ENCODE measurements around the gene RSAD1.
"Not testable (repeated sequence)": the region's sequence is repeated elsewhere in the genome, so short reads cannot be mapped to it uniquely, and the experiment has no call there.

RSAD1 gene

DNA sequence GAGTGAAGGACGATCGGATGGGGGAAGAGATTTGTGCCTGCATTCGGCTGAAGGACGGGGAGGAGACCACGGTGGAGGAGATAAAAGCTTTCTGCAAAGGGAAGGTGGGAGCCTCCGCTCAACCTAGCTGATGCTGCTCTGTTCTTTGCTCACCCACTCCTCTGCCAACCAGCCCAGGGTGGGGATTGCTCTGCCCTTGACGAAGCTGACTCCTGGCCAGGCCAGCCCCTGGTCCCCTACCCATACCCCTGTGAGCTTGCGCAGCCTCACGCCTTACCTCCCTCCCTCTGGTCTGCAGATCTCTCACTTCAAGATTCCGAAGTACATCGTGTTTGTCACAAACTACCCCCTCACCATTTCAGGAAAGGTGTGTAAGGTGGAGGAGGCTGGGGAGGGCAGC is 4.8 kb upstream of the RSAD1 start:
- no peak for DNase-seq

DNA sequence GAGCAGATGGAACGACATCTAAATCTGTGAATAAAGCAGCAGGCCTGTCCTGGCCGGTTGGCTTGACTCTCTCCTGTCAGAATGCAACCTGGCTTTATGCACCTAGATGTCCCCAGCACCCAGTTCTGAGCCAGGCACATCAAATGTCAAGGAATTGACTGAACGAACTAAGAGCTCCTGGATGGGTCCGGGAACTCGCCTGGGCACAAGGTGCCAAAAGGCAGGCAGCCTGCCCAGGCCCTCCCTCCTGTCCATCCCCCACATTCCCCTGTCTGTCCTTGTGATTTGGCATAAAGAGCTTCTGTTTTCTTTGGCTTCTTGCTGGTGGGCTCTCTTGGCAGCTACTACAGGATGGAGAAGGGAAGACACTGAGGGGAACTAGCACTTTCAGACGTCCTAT is 4.1 kb upstream of the RSAD1 start:
- DNase-seq: no peak

DNA sequence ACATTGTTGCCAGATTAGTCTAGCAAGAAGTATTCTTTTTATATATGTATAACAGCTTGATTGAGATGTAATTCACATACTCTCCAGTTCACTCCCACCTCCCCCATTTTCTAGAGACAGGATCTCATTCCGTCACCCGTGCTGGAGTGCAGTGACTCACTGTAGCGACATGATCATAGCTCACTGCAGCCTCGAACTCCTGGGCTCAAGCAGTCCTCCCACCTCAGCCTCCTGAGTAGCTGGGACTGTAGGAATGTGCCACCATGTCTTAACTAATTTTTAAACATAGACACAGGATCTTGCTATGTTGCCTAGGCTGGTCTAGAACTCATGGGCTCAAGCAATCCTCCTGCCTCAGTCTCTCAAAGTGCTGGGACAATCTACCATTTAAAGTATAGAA is 3.3 kb upstream of the RSAD1 start:
- no peak for DNase-seq

DNA sequence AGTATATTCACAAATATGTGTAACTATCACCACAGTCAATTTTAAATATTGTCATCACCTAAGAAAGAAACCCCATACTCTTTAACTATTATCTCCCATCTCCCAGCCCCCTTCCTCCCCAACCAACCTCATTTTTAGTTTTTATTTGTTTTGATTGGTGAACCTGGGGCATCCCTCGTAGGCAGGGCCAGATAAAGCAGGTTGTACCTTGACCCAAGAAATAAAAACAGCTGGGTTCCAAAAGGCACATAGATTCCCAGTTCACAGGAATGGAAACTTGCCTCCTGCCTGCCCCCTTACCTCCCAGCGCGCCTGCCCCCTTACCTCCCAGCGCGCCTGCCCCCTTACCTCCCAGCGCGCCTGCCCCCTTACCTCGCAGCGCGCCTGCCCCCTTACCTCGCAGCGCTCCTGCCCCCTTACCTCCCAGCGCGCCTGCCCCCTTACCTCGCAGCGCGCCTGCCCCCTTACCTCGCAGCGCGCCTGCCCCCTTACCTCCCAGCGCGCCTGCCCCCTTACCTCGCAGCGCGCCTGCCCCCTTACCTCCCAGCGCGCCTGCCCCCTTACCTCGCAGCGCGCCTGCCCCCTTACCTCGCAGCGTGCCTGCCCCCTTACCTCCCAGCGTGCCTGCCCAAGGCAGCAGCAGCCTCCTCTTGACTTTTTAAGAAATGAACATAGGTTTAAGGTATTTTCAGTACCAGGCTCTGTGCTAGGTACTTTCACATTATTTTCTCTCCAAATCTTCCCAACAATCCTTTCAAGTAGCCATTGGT is 2.7 kb upstream of the RSAD1 start:
- not testable (repeated sequence) for DNase-seq

DNA sequence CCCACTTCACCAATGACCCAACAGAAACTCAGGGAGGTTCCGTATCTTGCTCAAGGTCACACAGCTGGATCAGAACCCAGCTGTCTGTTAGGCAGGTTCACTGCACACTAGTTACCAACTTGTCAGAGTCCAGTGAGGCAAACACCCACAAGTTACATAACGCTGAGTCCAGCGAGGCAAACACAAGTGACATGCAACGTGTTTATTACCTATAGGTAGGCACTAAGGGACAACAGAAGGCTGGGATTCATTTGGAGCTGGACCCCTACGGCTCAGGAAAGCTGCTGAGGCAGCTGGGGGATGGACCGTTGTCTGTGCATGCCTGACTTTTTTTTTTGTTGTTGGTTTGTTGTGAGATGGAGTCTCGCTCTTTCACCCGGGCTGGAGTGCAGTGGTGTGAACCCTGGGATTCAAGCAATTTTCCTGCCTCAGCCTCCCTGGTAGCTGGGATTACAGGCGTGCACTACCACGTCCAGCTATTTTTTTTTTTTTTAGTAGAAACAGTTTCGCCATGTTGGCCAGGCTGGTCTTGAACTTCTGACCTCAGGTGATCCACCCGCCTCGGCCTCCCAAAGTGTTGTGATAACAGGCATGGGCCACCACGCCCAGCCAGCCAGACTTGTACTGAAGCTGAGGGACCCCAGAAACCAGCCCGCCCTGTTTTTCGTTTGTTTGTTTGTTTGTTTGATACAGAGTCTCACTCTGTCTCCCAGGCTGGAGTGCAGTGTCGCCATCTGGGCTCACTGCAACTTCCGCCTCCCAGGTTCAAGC is 1.9 kb upstream of the RSAD1 start:
- no peak for DNase-seq

DNA sequence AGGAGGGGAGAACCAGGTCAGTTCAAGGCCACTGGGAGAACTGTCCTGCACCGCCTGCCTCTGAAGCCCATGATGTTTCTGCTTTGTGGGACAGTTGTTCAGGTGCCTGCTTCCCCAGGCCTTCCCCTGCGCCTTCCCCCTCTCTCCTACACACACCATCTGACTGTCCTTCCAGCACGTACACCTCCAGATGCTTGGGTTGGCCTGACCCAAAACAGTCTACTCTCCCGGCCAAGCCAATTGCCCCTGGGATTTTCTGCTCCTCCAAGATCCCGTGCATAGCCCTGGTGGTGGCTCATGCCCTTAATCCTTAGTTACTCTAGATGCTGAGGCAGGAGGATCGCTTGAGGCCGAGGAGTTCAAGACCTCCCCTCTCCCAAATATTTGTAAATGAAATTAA is 684 bp upstream of the RSAD1 start:
- no peak for DNase-seq

DNA sequence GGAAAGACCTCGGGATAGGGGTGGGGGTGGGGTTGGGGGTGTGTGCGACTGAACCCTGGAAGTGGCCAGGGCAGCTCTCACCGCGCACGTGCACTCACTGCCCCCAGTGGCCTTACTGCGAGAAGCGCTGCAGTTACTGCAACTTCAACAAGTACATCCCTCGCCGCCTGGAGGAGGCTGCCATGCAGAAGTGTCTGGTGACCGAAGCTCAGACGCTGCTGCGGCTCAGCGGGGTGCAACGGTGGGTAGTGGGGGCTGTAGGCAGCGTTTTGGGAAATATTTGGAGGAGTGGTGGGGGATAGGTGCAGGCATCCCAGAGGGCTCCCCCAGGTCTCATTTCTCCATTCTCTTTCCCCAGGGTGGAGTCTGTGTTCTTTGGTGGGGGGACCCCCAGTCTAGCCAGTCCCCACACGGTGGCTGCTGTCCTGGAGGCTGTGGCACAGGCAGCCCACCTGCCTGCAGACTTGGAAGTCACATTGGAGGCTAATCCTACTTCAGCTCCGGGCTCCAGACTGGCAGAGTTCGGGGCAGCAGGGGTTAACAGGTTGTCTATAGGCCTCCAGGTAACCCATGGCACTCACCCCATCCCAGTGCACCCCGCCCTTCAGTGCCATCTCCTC is 972 bp downstream of the RSAD1 start:
- peak; percentile 74 for DNase-seq

DNA sequence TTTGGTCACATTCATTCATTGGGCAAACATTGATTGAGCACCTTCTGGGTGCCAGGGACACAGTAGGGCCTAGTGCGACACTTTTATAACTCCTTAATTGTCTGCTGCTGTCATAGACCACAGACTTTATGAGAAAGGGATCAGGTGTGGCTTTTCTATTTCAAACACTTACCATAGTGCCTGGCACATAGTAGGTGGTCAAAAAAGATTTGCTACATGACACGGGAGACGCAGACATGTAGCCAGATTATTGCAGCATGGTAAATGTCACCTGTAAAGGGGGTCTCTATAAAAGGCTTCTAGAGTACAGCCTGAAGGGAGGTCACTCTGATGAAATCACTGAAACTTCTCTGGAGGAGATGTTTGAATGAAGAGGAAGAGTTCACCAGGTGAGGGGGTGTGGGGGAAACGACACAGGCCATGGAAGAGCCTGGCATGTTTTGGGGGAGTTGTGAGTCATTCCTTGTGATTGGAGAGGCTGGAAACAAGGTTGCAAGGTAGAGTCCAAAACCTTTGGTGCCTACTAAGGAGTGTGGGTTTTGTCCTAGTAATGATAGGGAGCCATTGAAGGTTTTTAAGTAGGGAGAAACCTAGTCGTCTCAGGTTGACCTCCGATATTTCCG is 1.6 kb downstream of the RSAD1 start:
- DNase-seq: no peak

DNA sequence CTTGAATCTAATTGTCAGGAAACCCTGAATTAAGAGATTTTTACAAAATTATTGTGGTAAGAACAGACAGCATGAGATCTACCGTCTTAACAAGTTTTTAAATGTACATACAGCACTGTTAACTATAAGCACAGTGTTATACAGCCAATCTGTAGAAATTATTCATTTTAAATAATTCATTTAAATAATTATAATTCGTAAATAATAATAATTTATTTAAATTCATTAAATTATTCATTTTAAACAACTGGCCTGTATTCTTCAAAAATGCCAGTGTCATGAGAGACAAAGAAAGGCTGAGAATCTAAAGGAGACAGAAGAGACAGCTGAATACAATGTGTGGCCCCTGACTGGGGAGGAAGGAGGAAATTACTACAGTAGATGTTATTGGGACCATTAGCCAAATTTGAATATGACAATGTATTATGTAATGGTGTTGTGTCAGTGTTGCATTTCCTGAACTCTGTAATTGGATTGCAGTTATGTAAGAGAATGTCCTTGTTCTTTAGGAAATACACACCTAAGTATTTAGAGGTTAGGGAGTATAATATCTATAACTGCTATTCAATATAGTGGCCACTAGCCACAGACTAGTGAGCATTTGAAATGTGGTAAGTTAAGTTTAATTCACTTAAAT is 2.3 kb downstream of the RSAD1 start:
- DNase-seq: no peak

DNA sequence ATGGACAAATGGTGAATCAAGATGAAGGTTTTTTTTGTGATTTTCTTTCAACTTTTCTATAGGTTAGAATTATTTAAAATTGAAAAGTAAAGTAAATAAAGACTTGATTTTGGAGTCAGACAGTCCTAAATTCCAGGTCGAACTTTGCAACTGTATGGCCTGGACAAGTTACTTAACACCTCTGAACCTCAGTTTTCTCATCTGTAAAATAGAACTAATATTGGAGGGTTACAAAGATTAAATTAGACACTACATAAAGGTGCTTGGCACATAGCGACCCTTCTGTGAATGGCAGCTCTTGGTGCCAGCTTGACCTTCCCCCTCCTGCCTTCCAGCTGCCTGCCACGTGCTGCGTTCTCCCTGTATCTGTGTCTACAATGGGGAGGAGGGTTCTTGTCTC is 3.0 kb downstream of the RSAD1 start:
- DNase-seq: no peak

DNA sequence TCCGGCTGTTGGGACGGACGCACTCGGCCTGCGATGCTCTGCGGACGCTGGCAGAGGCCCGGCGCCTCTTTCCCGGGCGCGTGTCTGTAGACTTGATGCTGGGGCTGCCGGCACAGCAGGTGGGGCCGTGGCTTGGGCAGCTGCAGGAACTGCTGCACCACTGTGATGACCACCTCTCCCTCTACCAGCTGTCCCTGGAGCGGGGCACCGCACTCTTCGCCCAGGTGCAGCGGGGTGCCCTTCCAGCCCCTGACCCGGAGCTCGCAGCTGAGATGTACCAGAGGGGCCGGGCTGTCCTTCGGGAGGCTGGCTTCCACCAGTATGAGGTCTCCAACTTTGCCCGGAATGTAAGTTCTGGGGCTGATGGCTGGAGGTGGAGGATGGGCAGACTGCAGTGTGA is 3.5 kb downstream of the RSAD1 start:
- DNase-seq: no peak

DNA sequence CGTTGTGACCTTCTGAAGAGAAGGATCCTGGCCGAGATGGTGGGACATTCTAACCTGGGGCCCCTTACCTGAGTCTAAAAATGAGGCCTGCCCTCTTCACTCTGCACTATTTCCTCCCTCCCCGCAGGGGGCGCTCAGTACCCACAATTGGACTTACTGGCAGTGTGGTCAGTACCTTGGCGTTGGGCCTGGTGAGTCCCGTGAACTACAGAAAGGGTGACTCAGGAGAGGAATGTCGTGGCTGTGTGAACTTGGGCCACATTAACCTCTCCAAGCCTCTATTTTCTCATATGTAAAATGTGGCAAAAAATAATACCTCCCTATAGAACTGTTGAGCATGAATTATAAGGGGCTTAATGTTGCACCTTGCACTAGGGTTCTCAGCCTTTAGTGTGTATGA is 3.9 kb downstream of the RSAD1 start:
- peak; percentile 79 for DNase-seq

DNA sequence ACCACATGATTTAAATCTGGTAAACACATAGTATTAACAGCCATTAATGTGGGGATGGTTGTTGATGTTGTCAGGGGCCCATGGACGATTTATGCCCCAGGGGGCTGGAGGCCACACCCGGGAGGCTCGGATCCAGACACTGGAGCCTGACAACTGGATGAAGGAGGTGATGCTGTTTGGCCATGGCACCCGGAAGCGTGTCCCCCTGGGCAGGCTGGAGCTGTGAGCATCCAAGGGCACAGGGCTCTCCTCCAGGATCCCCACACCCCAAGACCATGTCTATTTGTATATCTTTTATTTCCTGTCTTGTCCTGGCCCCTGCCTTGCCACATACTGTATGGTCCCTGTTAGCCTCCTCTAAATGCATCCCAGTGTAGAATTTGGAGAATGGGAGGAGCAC is 4.6 kb downstream of the RSAD1 start:
- DNase-seq: no peak

DNA sequence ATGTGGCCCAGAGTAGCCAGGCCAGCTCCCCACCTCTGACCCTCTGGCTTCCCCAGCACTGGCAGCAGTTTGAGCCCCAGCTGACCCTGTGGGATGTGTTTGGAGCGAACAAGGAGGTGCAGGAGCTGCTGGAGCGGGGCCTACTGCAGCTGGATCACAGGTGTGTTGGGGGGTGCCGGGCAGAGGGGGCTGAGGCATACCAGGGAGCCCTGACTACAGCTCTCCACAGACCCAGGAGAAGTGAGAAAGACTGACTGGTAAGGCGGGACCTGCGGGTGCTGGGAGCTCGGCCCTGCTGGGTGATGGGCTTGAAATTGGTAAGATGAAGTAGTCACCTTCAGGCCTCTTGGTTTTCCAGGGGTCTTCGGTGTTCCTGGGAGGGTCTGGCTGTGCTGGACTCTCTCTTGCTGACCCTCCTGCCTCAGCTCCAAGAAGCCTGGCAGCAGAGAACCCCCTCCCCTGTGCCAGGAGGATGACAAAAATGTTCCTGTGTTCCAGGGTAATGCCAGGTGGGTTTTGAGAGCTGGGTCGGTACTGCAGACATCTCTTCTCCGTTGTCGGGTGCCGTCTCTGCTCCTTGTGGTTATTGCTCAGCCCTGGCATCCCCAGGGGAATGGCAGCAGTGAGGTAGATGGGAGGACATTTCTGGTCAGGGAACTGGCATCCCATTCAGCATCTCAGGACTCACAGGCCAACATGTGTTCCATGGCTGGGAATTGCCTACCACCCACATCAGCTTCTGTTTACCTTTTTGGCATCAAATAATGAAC is 5.9 kb downstream of the RSAD1 start:
- DNase-seq: no peak

DNA sequence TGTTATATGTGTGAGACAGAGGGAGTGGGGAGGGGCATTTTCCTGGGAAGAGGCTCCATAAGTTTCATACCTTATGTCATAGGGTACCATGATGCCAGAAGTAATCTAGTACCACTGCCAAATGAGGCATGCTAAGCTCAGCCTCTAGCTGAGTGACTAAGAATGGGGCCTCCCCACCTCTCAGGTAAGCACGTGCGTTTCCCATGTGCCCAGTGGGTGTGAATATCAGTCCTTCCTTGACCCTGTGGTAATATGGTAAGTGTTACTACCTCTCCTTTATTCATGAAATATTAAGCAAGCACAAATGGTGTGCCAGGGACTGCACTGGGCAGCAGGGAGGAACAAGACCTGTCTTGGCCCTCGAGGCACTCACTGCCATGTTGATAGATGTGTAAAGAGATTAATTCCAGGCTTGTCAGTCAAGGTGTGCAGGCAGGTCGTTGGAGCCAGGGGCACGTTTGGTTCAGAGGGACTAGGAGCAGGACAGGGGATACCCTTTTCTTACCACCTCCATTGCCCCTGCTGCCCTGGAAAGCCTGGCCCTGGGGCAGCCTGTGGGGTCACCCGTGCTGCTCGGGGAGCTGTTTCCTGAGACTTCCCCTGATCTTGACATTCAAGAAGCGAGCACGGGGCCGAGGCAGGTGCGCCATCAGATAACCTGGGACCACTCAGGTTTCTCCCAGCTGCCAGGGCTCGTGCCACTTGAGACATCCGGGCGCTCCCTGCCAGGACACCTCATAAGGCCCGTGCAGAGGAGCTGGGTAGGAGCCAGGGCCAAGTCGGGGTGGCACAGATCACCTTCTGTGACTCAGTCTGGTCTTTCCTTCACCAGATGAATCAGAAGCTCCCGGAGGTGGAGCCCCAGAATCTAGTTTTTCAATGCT is 8.8 kb downstream of the RSAD1 start:
- DNase-seq: no peak

DNA sequence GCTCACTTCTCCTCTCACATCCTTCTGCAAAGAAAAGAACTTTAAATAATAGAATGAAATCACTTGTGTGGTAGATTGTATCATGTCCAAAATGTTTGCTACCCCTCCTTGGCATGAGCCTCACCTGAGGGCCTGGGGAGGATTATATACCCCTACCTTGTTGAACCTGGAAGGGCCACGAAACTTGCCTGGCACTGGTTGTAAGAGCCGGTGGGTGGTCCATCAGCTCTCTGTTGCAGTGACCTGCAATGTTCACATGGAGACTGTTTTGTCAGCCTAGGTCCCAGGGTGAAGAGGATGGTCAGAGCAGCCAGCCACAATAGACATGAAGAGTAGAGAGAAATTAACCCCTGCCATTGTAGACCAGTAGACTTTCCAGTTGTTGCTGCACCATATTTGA is 10.2 kb downstream of the RSAD1 start:
- DNase-seq: no peak

DNA sequence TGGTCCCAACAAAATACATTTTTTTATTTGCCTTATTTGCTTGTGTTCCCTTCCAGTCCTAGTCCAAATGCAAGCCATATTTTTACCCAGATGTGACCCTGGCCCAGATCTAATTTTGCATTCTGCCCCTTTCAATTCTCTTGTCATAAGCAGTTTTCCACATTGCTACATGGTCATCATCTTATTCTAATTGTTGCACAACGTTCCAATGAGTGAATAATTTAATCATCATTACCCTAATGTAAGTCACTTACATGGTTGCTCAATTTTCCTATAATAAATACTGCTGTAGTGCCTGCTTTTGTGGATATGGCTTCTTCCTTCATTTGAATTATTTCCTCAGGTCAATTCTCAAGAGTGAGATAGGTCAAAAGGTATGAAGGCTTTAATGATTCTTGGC is 12.8 kb downstream of the RSAD1 start:
- DNase-seq: no peak

DNA sequence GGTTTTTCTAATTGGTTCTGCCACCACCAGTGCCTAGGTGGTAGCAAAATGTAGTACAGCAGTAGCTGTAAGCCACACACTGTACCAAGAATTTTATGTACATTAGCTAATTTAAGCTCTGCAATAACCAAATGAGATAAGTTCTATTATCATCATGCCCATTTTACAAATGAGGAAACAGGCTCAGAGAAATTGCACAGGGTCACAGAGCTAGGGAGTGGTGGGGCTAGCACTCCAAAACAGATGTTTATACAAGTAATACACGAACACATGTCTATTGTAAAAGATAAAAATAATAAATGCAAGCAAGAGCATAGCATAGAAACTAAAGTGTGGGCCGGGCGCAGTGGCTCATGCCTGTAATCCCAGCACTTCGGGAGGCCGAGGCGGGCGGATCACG is 13.6 kb downstream of the RSAD1 start:
- no peak for DNase-seq

DNA sequence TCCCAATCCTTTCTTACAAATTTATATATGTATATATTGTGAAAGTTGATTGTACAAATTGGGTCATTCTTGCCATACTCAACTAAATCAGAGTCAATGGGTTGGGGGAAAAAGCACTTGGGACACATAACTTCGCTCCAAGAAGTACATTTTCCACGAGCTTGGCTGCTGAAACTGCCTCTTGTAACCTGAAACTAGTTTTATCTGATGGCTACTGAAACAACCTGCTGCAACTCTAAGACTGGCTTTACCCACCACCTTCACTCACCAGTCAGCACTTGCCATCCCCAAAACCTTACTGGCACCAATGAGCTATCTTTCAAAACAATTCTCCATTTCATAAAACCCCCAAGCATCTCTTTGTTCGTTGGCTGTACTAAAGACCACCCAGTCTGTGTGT is 15.1 kb downstream of the RSAD1 start:
- DNase-seq: no peak

DNA sequence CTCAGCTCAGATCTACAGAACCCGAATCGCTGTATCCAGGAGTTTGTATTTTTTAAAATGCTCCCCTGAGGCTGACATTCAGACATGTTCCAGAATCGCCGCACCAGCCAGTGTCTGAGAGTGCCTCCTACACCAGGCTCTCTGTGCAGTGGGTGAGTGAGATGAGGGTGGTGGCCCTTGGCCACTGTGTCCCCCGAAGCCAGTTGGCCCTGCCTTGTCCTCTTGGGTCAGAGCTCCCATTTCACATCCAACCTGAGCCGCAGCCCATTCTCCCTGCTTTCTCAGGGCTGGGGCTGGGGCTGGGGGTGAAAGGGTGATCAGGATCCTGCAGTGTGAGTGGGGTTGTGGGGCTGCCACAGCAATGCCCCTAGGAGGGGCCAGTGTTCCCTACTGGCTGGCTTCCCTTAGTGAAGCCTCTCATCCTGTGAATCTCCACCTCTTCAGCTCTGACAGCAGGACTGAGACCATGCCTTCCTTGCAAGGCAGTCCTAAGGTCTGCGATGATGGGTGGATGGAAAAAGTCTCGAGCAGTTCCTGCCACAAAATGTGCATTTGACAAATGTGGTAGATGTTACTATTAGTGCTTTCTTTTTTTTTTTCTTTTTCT is 16.7 kb downstream of the RSAD1 start:
- DNase-seq: no peak

DNA sequence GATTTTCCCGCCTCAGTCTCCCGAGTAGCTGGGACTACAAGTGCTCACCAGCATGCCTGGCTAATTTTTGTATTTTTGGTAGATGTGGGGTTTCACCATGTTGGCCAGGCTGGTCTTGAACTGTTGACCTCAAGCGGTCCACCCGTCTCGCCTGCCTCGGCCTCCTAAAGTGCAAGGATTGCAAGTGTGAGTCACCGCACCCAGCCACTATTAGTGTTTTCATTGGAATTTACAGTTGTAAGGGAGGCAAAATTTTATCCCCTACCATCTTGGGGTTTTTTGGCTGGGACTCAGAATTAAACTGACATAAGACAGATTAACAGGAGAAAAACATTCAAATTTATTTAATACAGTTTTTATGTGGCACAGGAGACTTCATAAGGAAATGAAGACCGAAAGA is 17.3 kb downstream of the RSAD1 start:
- no peak for DNase-seq
